ENCODE data around the gene MYPOP. TPM values are rescaled to one million over a fixed set of nuclear protein-coding genes. Genes with fewer than 3 reads are reported as not detected.
A peak's percentile ranks its signal among the peaks of the same experiment; 100 is the strongest.

Gene MYPOP
- total RNA-seq, 3 donors from 2014 or later = 9.2 to 13.7 (median 10.2) TPM

GRCh38 chr19:45927565-45928261, 25.3 kb upstream of the MYPOP start:
- ATAC-seq = peak; percentile 99
- intact Hi-C loops (cut with DNase I, micrococcal nuclease) = no loop called here

DNA sequence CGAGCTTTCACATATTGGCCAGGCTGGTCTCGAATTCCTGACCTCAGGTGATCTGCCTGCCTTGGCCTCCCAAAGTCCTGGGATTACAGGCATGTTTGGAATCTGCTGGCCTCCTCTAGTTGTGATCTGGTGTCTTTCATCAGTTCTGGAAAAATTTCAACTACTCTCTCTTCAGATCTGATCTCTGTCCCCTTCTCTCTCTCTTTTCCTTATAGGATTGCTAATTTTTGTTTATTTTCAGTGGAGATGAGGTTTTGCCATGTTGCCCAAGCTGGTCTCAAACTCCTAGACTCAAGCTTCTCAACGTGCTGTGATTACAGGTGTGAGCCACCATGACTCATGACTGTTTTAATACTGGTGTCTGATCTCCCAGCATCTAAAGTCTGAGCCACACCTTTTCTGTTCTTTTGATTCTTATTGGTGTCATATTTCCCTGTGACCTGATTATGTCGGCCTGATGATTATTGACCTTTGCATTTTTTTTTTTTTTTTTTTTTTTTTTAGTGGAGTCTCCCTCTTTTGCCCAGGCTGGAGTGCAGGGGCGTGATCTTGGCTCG, 22.6 kb upstream of the MYPOP start:
- Histone ChIP-seq H3K9me3 (no peaks in the 10 kb centered on the region), H3K4me3 (no peak overlapping the region), H3K4me1 (ENCODE audit: low read depth) (peaks cover 3% of the 10 kb centered on the region), H3K36me3 (ENCODE audit: low read depth) (no peaks in the 10 kb centered on the region)
- ATAC-seq (peak; percentile 57), DNase-seq (no peak)
- intact Hi-C loops (cut with DNase I, micrococcal nuclease) = no loop called here
- TF ChIP-seq CTCF (IDR thresholded peaks at IDR 0.05) = no peak

More at GRCh38 chr19:45927565-45928261, 25.3 kb upstream of the MYPOP start:
- Histone ChIP-seq H3K4me1 (ENCODE audit: low read depth) (peaks cover 3% of the 10 kb centered on the region), H3K9me3 (no peaks in the 10 kb centered on the region), H3K36me3 (ENCODE audit: low read depth) (no peaks in the 10 kb centered on the region), H3K4me3 (no peak overlapping the region)
- TF ChIP-seq CTCF (IDR thresholded peaks at IDR 0.05) = no peak
- DNase-seq = peak; percentile 88 to 97 (median 89)

DNA sequence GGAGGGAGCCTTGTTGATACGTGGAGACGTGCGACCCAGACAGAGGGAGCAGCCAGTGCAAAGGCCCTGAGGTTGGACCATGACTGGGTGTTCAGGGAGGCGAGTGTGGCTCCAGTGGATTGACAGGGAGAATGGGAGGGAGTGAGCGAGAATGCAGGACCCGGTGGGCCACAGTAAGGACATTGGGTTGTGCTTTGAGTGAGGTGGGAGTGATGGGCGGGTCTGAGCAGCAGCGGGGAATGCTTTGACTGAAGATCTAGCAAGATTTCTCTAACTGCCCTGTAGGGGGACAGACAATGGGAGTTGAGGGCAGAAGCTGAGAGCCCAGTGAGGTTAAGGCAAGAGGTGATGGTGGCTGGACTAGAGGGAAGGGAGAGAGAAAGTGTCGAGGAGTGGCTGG, 19.9 kb upstream of the MYPOP start:
- DNase-seq (no peak), ATAC-seq (no peak)
- Histone ChIP-seq H3K36me3 (ENCODE audit: low read depth) (no peaks in the 10 kb centered on the region), H3K4me3 (no peak overlapping the region), H3K9me3 (no peaks in the 10 kb centered on the region), H3K4me1 (ENCODE audit: low read depth) (no peaks in the 10 kb centered on the region)
- no peak for TF ChIP-seq CTCF (IDR thresholded peaks at IDR 0.05)
- intact Hi-C loops (cut with DNase I, micrococcal nuclease) = no loop called here

DNA sequence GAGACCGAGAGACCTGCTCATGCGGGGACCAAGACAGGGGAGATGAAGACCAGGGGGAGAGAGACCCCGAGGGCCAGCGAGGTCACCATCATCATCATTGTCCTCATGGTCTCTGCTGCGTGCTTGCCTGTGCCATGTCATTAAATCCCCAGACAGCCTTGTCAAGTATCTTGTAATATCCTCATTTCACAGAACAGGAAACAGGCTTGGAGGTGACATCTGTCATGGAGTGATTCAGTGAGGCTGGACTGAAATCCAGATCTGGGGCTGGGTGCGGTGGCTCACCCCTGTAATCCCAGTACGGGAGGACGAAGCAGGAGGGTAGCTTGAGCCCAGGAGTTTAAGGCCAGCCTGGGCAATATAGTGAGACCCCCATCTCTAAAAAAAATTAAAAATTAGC, 18.0 kb upstream of the MYPOP start:
- intact Hi-C loops (cut with DNase I, micrococcal nuclease) = no loop called here
- Histone ChIP-seq H3K9me3 (no peaks in the 10 kb centered on the region), H3K4me3 (no peak overlapping the region), H3K36me3 (ENCODE audit: low read depth) (no peaks in the 10 kb centered on the region), H3K4me1 (ENCODE audit: low read depth) (no peaks in the 10 kb centered on the region)
- DNase-seq (peak in 1 of 3 donors; percentile 9), ATAC-seq (no peak)
- TF ChIP-seq CTCF (IDR thresholded peaks at IDR 0.05) = no peak

GRCh38 chr19:45919678-45920077, 17.3 kb upstream of the MYPOP start:
- Histone ChIP-seq H3K4me1 (ENCODE audit: low read depth) (no peaks in the 10 kb centered on the region), H3K4me3 (no peak overlapping the region), H3K36me3 (ENCODE audit: low read depth) (no peaks in the 10 kb centered on the region), H3K9me3 (no peaks in the 10 kb centered on the region)
- intact Hi-C loops (cut with DNase I, micrococcal nuclease) = no loop called here
- DNase-seq (peak in 1 of 3 donors; percentile 8), ATAC-seq (no peak)
- no peak for TF ChIP-seq CTCF (IDR thresholded peaks at IDR 0.05)

Data from mucosa of descending colon (tissue), 3 donors.